Activated CD4-positive, alpha-beta T cell treated with anti-CD3 and anti-CD28 coated beads, Interleukin-2, amount 10 ng/mL, durations not matched to agents 7 days and 5 days (primary cell): ENCODE data around the gene POLR3G. TPM values are rescaled to one million over a fixed set of nuclear protein-coding genes. Genes with fewer than 3 reads are reported as not detected.
A peak's percentile ranks its signal among the peaks of the same experiment; 100 is the strongest.

Experiments
- CTCF ChIA-PET: fragments of 350-600 bp; sonication (Branson Sonifier 250); formaldehyde crosslinking; loops from one replicate; lab custom pipeline; 2021; ENCODE audit warnings: antibody characterized with exemption; lab: Charles Lee
- POLR2A ChIA-PET: fragments of 350-600 bp; sonication (Branson Sonifier 250); formaldehyde crosslinking; loops from one replicate; lab custom pipeline; 2021; ENCODE audit warnings: antibody characterized with exemption; lab: Charles Lee
- DNase-seq: peaks from one replicate; pipeline ENCODE4 v3.0.0-alpha.2; 2020
- H3K27ac Mint-ChIP-seq: one replicate; pipeline ENCODE4 v1.8.0; 2021; ENCODE audit warnings: mild to moderate bottlenecking, moderate library complexity, mixed read lengths
- H3K27me3 Mint-ChIP-seq: one replicate; pipeline ENCODE4 v1.8.0; 2021; ENCODE audit warnings: mixed read lengths
- H3K36me3 Mint-ChIP-seq: one replicate; pipeline ENCODE4 v1.8.0; 2021; ENCODE audit warnings: low read depth, mixed read lengths
- H3K4me1 Mint-ChIP-seq: one replicate; pipeline ENCODE4 v1.8.0; 2021; ENCODE audit warnings: mixed read lengths
- H3K4me3 Mint-ChIP-seq: one replicate; pipeline ENCODE4 v1.8.0; 2021; ENCODE audit warnings: mild to moderate bottlenecking, moderate library complexity, mixed read lengths
- H3K9me3 Mint-ChIP-seq: one replicate; pipeline ENCODE4 v1.8.0; 2021; ENCODE audit warnings: mixed read lengths
- total RNA-seq, 2 experiments: library from RNA; stranded (reverse); gene quantifications; one replicate each; pipeline ENCODE4 v1.2.3, GENCODE V29; 2021

Gene POLR3G
- total RNA-seq, 2 experiments from 2014 or later: 3.0 to 3.5 TPM

- Mint-ChIP-seq H3K36me3 (peaks cover 21% of the 10 kb centered on the region), H3K4me3 (no peak overlapping the region), H3K27me3 (no peaks in the 10 kb centered on the region), H3K4me1 (peaks cover 7% of the 10 kb centered on the region), H3K27ac (no peak overlapping the region), H3K9me3 (no peaks in the 10 kb centered on the region)
- ChIA-PET POLR2A (no interaction called here), CTCF (interaction anchor here (0.6 kb wide), 1 partner anchor 815 kb away, joined by 3 read pairs; no protein-coding TSS in a partner anchor)
- DNase-seq: no peak
Measured at GRCh38 chr5:90514520-90514919, 39.9 kb downstream of the POLR3G start.

- Mint-ChIP-seq H3K9me3 (no peaks in the 10 kb centered on the region), H3K36me3 (peaks cover 49% of the 10 kb centered on the region), H3K4me1 (peaks cover 7% of the 10 kb centered on the region), H3K4me3 (no peak overlapping the region), H3K27me3 (no peaks in the 10 kb centered on the region), H3K27ac (no peak overlapping the region)
- POLR2A ChIA-PET: no interaction called here
- CTCF ChIA-PET: no interaction called here
- DNase-seq: no peak
Measured at GRCh38 chr5:90518661-90519060, 44.0 kb downstream of the POLR3G start.

- POLR2A ChIA-PET: no interaction called here
- Mint-ChIP-seq H3K4me3 (no peak overlapping the region), H3K27me3 (no peaks in the 10 kb centered on the region)
Measured at GRCh38 chr5:90519081-90519480, 44.4 kb downstream of the POLR3G start.

GRCh38 chr5:90528601-90529193 is 54.0 kb downstream of the POLR3G start:
- H3K9me3 Mint-ChIP-seq: no peaks in the 10 kb centered on the region
- peaks cover 34% of the 10 kb centered on the region for H3K4me1 Mint-ChIP-seq
- peak overlapping the region; percentile 94 for H3K4me3 Mint-ChIP-seq
- peak overlapping the region; percentile 95 for H3K27ac Mint-ChIP-seq
- DNase-seq: peak; percentile 33
- H3K27me3 Mint-ChIP-seq: peaks cover 18% of the 10 kb centered on the region
- peaks cover 12% of the 10 kb centered on the region for H3K36me3 Mint-ChIP-seq
- CTCF ChIA-PET: interaction anchor here (0.5 to 1.5 kb wide), 2 partner anchors 30 to 33 kb away, joined by 3 read pairs; no protein-coding TSS in a partner anchor
- POLR2A ChIA-PET: no interaction called here

More at GRCh38 chr5:90519081-90519480, 44.4 kb downstream of the POLR3G start:
- H3K4me1 Mint-ChIP-seq: peaks cover 7% of the 10 kb centered on the region
- DNase-seq: no peak
- CTCF ChIA-PET: no interaction called here
- H3K27ac Mint-ChIP-seq: no peak overlapping the region
- H3K9me3 Mint-ChIP-seq: no peaks in the 10 kb centered on the region
- H3K36me3 Mint-ChIP-seq: peaks cover 50% of the 10 kb centered on the region

DNA sequence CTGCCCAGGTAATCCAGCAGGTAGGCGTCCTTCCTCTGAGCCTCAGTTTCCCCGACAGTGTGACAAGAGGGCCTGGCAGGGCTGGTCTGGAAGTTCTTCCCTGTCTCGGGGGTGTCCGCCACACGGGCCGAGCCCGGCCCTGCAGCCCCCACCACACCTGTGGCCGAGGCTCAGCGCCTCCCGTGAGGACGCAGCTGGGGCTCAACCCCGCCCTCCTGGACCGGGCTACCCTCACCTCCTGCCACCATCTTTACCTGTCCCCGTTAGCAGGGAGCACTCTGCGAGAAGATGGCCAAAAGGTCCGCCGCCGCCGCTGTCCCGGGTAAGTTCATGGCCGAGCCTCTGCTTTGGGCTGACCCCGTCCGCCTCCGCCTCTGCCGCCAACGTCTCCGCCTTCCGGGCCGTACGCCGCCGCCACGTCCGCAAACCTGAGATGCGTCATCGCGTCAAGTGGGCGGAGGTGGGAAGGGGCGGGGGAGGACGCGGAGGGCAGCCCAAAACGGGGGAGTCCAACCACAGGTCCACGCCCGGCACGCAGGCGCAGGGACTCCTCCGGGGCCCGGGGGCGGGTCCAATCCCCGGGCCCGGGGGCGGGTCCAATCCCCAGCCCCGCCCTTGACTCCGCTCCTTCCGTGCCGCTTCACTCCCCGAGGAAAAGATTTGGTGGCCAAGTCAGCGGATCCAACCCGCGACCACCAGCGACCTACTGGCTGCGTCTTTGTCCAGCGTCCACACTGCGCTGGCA is 54.7 kb downstream of the POLR3G start, which contains the start of gene LYSMD3:
TSS of gene LYSMD3 (minus strand) at position 391 of the 745 bp plus-strand sequence. CDS start 4,295 bp downstream, outside the sequence.
- peak within 1 kb of the TSS; percentile 95 for H3K27ac Mint-ChIP-seq
- ChIA-PET POLR2A (no interaction called here), CTCF (interaction anchor here (0.5 to 1.6 kb wide), 10 partner anchors 20 to 119 kb away, joined by 3 to 5 read pairs (median 3); partner anchors contain the start of gene CETN3)
- DNase-seq: peak; percentile 97
- H3K27me3 Mint-ChIP-seq: peaks cover 21% of the 10 kb centered on the region
- peaks cover 12% of the 10 kb centered on the region for H3K36me3 Mint-ChIP-seq
- H3K4me1 Mint-ChIP-seq: peaks cover 34% of the 10 kb centered on the region
- H3K4me3 Mint-ChIP-seq: peak within 1 kb of the TSS; percentile 94
- H3K9me3 Mint-ChIP-seq: no peaks in the 10 kb centered on the region

DNA sequence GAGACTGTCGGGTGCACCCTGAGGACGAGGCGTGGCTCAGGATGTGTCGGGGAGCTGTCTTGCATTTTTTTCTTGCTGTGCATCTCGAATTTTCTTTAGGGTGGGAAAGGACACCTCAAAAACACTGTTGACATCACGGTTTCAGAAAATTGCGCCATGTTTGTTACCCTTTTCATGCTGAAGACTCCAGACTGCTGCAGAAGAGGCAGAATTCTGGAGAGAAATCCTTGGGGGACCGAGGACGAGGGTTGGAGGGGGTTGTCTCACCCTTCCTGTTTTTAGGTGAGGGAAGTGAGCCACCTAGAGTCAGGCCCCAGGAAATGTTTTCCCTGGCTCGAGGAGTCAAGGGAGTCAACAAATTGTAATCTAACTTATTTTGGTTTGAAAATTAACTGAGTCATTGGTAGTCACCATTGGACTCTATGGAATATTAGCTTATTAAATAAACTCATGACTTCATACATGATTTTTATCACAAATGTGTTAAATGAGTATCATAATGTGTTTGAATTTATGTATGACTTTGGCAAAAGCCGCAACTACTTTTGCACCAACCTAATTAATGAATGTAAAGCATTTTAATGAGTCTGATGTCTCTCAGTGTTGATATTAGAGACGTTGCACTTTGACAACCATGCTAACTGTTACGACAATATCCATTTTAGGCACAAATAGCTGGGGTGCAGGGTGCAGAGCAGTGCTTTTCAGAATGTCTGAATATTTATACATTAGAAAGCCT is 55.4 kb downstream of the POLR3G start:
- Mint-ChIP-seq H3K27me3 (peaks cover 21% of the 10 kb centered on the region), H3K36me3 (peaks cover 8% of the 10 kb centered on the region), H3K4me3 (peak overlapping the region; percentile 94), H3K4me1 (peaks cover 32% of the 10 kb centered on the region), H3K9me3 (no peaks in the 10 kb centered on the region), H3K27ac (peak overlapping the region; percentile 95)
- ChIA-PET POLR2A (no interaction called here), CTCF (interaction anchor here (0.7 to 1.6 kb wide), 8 partner anchors 21 to 120 kb away, joined by 3 to 5 read pairs (median 4); partner anchors contain the start of gene CETN3)
- DNase-seq: peak; percentile 70

DNA sequence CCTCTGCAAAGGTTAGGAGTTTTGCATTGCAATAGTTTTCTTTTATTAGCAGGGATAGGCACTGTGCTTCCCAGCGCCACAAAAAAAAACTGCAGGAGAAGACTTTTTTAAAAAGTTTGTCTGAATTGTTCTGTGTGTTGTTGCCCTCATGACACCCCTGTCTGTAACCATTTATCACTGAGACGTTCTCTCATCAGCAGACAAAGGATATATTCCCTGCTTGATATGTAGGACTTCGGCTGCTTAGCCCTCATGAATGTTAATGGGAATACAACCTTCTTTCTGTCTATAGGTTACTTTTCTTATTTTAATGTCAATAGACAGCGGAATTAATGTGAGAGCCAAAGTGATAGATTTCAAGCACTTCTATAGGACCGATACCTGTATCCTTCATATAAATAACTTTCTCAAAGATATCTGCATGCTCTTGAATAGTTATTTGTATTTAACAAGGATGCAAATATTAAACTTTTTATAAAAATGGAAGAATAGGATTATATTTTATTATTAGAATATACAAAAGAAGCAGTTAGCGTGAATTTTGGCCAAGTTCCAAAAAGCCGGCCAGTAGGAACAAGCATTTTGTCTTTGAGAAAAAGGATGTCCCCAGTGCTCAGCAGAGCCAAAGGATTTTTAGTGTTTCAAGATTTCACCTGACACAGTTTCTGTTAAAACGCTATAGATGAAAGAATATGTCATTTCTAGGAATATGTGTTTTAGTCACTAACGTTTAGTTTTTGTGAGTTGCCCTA is 56.2 kb downstream of the POLR3G start:
- DNase-seq: no peak

GRCh38 chr5:90533794-90534193 is 59.1 kb downstream of the POLR3G start:
- CTCF ChIA-PET: interaction anchor here (0.9 to 1.2 kb wide), 2 partner anchors 15 to 92 kb away, joined by 3 read pairs; no protein-coding TSS in a partner anchor
- POLR2A ChIA-PET: no interaction called here
- no peak overlapping the region for H3K27ac Mint-ChIP-seq
- H3K4me3 Mint-ChIP-seq: no peak overlapping the region
- DNase-seq: no peak
- H3K9me3 Mint-ChIP-seq: no peaks in the 10 kb centered on the region
- H3K4me1 Mint-ChIP-seq: peaks cover 5% of the 10 kb centered on the region
- H3K36me3 Mint-ChIP-seq: no peaks in the 10 kb centered on the region
- peaks cover 31% of the 10 kb centered on the region for H3K27me3 Mint-ChIP-seq

More for the DNA sequence above, 56.2 kb downstream of the POLR3G start:
- POLR2A ChIA-PET: no interaction called here
- Mint-ChIP-seq H3K4me3 (no peak overlapping the region), H3K36me3 (peaks cover 5% of the 10 kb centered on the region), H3K9me3 (no peaks in the 10 kb centered on the region), H3K27me3 (peaks cover 23% of the 10 kb centered on the region), H3K4me1 (peaks cover 31% of the 10 kb centered on the region), H3K27ac (peak overlapping the region; percentile 95)
- CTCF ChIA-PET: interaction anchor here (1.0 to 1.6 kb wide), 5 partner anchors 21 to 121 kb away, joined by 3 to 5 read pairs (median 4); partner anchors contain the start of gene CETN3

DNA sequence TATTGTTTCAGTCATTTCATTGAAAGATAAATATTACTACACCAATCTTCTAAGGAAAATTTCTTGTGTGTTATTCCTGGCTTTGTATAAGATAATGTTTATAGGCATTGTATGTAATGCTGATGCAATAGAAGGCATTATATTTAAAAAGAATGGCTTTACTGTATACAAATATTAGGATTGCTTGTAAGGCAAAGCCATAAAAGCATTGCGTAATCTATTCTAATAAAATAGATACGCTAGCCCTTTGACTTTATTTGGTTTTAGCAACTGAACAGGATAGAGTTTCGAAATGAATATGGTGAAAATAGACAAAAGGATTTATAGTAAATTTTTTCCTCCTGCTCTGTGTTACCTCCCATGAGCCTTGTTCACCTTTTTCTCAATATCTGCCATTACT is 60.3 kb downstream of the POLR3G start:
- Mint-ChIP-seq H3K27ac (no peak overlapping the region), H3K4me3 (no peak overlapping the region), H3K27me3 (peaks cover 36% of the 10 kb centered on the region), H3K4me1 (peaks cover 3% of the 10 kb centered on the region), H3K9me3 (no peaks in the 10 kb centered on the region), H3K36me3 (no peaks in the 10 kb centered on the region)
- ChIA-PET CTCF (no interaction called here), POLR2A (no interaction called here)
- no peak for DNase-seq

- Mint-ChIP-seq H3K27me3 (peaks cover 36% of the 10 kb centered on the region), H3K4me1 (no peaks in the 10 kb centered on the region), H3K4me3 (no peak overlapping the region), H3K36me3 (no peaks in the 10 kb centered on the region), H3K9me3 (no peaks in the 10 kb centered on the region), H3K27ac (no peak overlapping the region)
- CTCF ChIA-PET: no interaction called here
- DNase-seq: no peak
- POLR2A ChIA-PET: no interaction called here
Measured at GRCh38 chr5:90542827-90543519, 68.3 kb downstream of the POLR3G start.

- CTCF ChIA-PET: no interaction called here
- no peak for DNase-seq
- H3K27me3 Mint-ChIP-seq: peaks cover 32% of the 10 kb centered on the region
- no peaks in the 10 kb centered on the region for H3K9me3 Mint-ChIP-seq
- H3K4me1 Mint-ChIP-seq: no peaks in the 10 kb centered on the region
- H3K27ac Mint-ChIP-seq: no peak overlapping the region
- no peak overlapping the region for H3K4me3 Mint-ChIP-seq
- H3K36me3 Mint-ChIP-seq: no peaks in the 10 kb centered on the region
- POLR2A ChIA-PET: no interaction called here
Measured at GRCh38 chr5:90545511-90545910, 70.8 kb downstream of the POLR3G start.
